ENCODE measurements around the gene RDH5.
A peak's percentile ranks its signal among the peaks of the same experiment; 100 is the strongest.
"Not testable (repeated sequence)": the region's sequence is repeated elsewhere in the genome, so short reads cannot be mapped to it uniquely, and the experiment has no call there.

RDH5 gene

GRCh38 chr12:55743406-55744339 is 23.5 kb downstream of the RDH5 start:
- DNase-seq, result peak in 17 of 56 donors; percentile 16 to 64 (median 44)

GRCh38 chr12:55744340-55745030 is 24.3 kb downstream of the RDH5 start:
- DNase-seq, result no peak

- peak in 13 of 56 donors; percentile 11 to 62 (median 24) for DNase-seq
These were observed 25.4 kb downstream of the RDH5 start for GRCh38 chr12:55745361-55746173.

- DNase-seq, result no peak
These were observed 26.1 kb downstream of the RDH5 start for GRCh38 chr12:55746174-55746912.

- DNase-seq, result no peak
These were observed 26.7 kb downstream of the RDH5 start for GRCh38 chr12:55746913-55747231.

GRCh38 chr12:55748230-55748993 is 28.2 kb downstream of the RDH5 start:
- DNase-seq, result no peak

- DNase-seq, result no peak
These were observed 35.1 kb downstream of the RDH5 start for GRCh38 chr12:55755246-55755645.

- no peak for DNase-seq
These were observed 37.5 kb downstream of the RDH5 start for GRCh38 chr12:55757701-55758100.

- DNase-seq, result not testable (repeated sequence)
These were observed 38.4 kb downstream of the RDH5 start for GRCh38 chr12:55758575-55758974.

- DNase-seq, result no peak
These were observed 40.5 kb downstream of the RDH5 start for GRCh38 chr12:55760663-55761062.

- DNase-seq, result no peak
These were observed 42.5 kb downstream of the RDH5 start for GRCh38 chr12:55762646-55763045.

- DNase-seq, result no peak
These were observed 45.6 kb downstream of the RDH5 start for GRCh38 chr12:55765736-55766290.

GRCh38 chr12:55767156-55767555 is 47.0 kb downstream of the RDH5 start:
- DNase-seq, result no peak

- no peak for DNase-seq
These were observed 51.5 kb downstream of the RDH5 start for GRCh38 chr12:55771736-55772135.
